Caco-2 (cell line): ENCODE measurements around the gene CEND1. TPM values are rescaled to one million over a fixed set of nuclear protein-coding genes. Genes with fewer than 3 reads are reported as not detected.

Source experiments
- BruUV-seq: library from RNA; stranded (reverse); fragments of 400-500 nt; replicated peaks from 2 replicates; lab custom pipeline; 2021; lab: Mats Ljungman, UMichigan
- CTCF ChIA-PET: fragments of 300-600 bp; sonication (Branson Sonifier 250); formaldehyde crosslinking; loops from one replicate; lab custom pipeline; 2022; ENCODE audit warnings: antibody characterized with exemption; lab: Charles Lee
- POLR2A ChIA-PET: fragments of 300-600 bp; sonication (Branson Sonifier 250); formaldehyde crosslinking; loops from one replicate; lab custom pipeline; 2022; ENCODE audit warnings: antibody characterized with exemption; lab: Charles Lee
- DNase-seq, 2 experiments: peaks; one replicate each; pipeline versions ENCODE4 v3.0.0 to v3.0.0-alpha.2; 2020 to 2022
- H3K27me3 ChIP-seq: replicated peaks from 2 replicates; pipeline ENCODE4 v1.6.0; 2011; ENCODE audit warnings: low read length; ENCODE audit not compliant: control insufficient read depth, insufficient read depth
- H3K36me3 ChIP-seq: 2 replicates; pipeline ENCODE4 v1.5.1; 2011; ENCODE audit warnings: low read length; ENCODE audit not compliant: control insufficient read depth, insufficient read depth
- H3K4me1 ChIP-seq: fragments of 250-450 bp; sonication (Bioruptor Pico); 2 replicates; pipeline ENCODE4 v1.5.1; 2020; ENCODE audit warnings: mild to moderate bottlenecking
- H3K4me3 ChIP-seq: 2 replicates; pipeline ENCODE4 v1.5.1; 2011; ENCODE audit warnings: low read depth, mild to moderate bottlenecking, control low read depth, low read length
- H3K9me3 ChIP-seq: fragments of 250-450 bp; sonication (Bioruptor Pico); 2 replicates; pipeline ENCODE4 v1.5.1; 2020; ENCODE audit warnings: mild to moderate bottlenecking, moderate library complexity
- H3K27ac Mint-ChIP-seq: one replicate; pipeline ENCODE4 v1.8.0; 2022; ENCODE audit warnings: mixed read lengths; ENCODE audit not compliant: unreplicated experiment
- H3K27me3 Mint-ChIP-seq: one replicate; pipeline ENCODE4 v1.8.0; 2022; ENCODE audit warnings: mixed read lengths; ENCODE audit not compliant: insufficient read depth, unreplicated experiment
- H3K36me3 Mint-ChIP-seq: one replicate; pipeline ENCODE4 v1.8.0; 2022; ENCODE audit warnings: mild to moderate bottlenecking, mixed read lengths; ENCODE audit not compliant: insufficient read depth, unreplicated experiment
- H3K4me1 Mint-ChIP-seq: one replicate; pipeline ENCODE4 v1.8.0; 2022; ENCODE audit warnings: low read depth, mixed read lengths; ENCODE audit not compliant: unreplicated experiment
- H3K4me3 Mint-ChIP-seq: one replicate; pipeline ENCODE4 v1.8.0; 2022; ENCODE audit warnings: mild to moderate bottlenecking, moderate library complexity, mixed read lengths; ENCODE audit not compliant: unreplicated experiment
- H3K9me3 Mint-ChIP-seq: one replicate; pipeline ENCODE4 v1.8.0; 2022; ENCODE audit warnings: mixed read lengths; ENCODE audit not compliant: unreplicated experiment
- CTCF ChIP-seq, 2 experiments: fragments of 200-600 bp in 1 of 2; IDR thresholded peaks; 1 replicate in 1 of 2; 2 replicates in 1 of 2; pipeline versions ENCODE4 v1.5.1 to v1.8.0; 2011 to 2022; ENCODE audit warnings: antibody characterized with exemption in 1 of 2, control low read depth in 1 of 2, inconsistent platforms in 1 of 2, low read depth in 1 of 2, low read length in 1 of 2, mild to moderate bottlenecking in 1 of 2, moderate library complexity in 1 of 2; ENCODE audit not compliant: insufficient read depth in 1 of 2, severe bottlenecking in 1 of 2, unreplicated experiment in 1 of 2
- intact Hi-C: fragments of 100-400 bp; cut with micrococcal nuclease; formaldehyde crosslinking; loops from one replicate; pipeline ENCODE4 v1.10.0; 2022; ENCODE audit not compliant: unreplicated experiment
- total RNA-seq: library from RNA; stranded (reverse); gene quantifications from 2 replicates; pipeline ENCODE4 v1.2.3, GENCODE V29; 2022

The CEND1 gene
- total RNA-seq, 1 experiment from 2014 or later: not detected

- intact Hi-C loops: no loop called here
- Mint-ChIP-seq H3K36me3 (peaks cover 56% of the 10 kb centered on the region), H3K9me3 (no peaks in the 10 kb centered on the region), H3K27me3 (no peaks in the 10 kb centered on the region), H3K27ac (no peak overlapping the region), H3K4me3 (peak overlapping the region; percentile 76), H3K4me1 (no peaks in the 10 kb centered on the region)
- no TSS peak for BruUV-seq
- POLR2A ChIA-PET: interaction anchor here (0.6 to 2.5 kb wide), 4 partner anchors 10 to 37 kb away, joined by 3 to 35 read pairs (median 19); partner anchors contain the start of genes CD151 and RPLP2
- TF ChIP-seq CTCF (IDR thresholded peaks at IDR 0.05; ENCODE audit: insufficient read depth in 1 of 2, low read depth in 1 of 2, low read length in 1 of 2, severe bottlenecking in 1 of 2, unreplicated experiment in 1 of 2): no peak
- peaks cover 35% of the 10 kb centered on the region for H3K4me1 ChIP-seq
- no peak for DNase-seq
- no peaks in the 10 kb centered on the region for H3K9me3 ChIP-seq
- H3K4me3 ChIP-seq: peak overlapping the region; percentile 86
- H3K36me3 ChIP-seq: peaks cover 2% of the 10 kb centered on the region
- no peaks in the 10 kb centered on the region for H3K27me3 ChIP-seq
- CTCF ChIA-PET: interaction anchor here (1.8 kb wide), 1 partner anchor 10 kb away, joined by 10 read pairs; no protein-coding TSS in a partner anchor
These were observed 31.0 kb upstream of the CEND1 start for GRCh38 chr11:820655-821511.

- DNase-seq: peak; percentile 92
- peaks cover 27% of the 10 kb centered on the region for H3K4me1 ChIP-seq
- Mint-ChIP-seq H3K27ac (peak overlapping the region; percentile 39), H3K4me3 (peak overlapping the region; percentile 76), H3K36me3 (peaks cover 61% of the 10 kb centered on the region), H3K4me1 (no peaks in the 10 kb centered on the region), H3K9me3 (no peaks in the 10 kb centered on the region), H3K27me3 (no peaks in the 10 kb centered on the region)
- POLR2A ChIA-PET: interaction anchor here (0.6 to 2.5 kb wide), 11 partner anchors 8 to 271 kb away, joined by 3 to 35 read pairs (median 5); partner anchors contain the start of genes CD151, CHID1, CRACR2B and GATD1
- intact Hi-C loops: loop anchor here (1.0 kb wide), 1 partner anchor 7 kb away; the partner anchor contains the start of gene CRACR2B
- CTCF ChIA-PET: interaction anchor here (0.6 to 1.8 kb wide), 6 partner anchors 11 to 1318 kb away, joined by 3 to 10 read pairs (median 3); partner anchors contain the start of genes POLR2L and TSPAN4
- no peak for TF ChIP-seq CTCF (IDR thresholded peaks at IDR 0.05; ENCODE audit: insufficient read depth in 1 of 2, low read depth in 1 of 2, low read length in 1 of 2, severe bottlenecking in 1 of 2, unreplicated experiment in 1 of 2)
- H3K9me3 ChIP-seq: no peaks in the 10 kb centered on the region
- H3K36me3 ChIP-seq: peaks cover 2% of the 10 kb centered on the region
- no peaks in the 10 kb centered on the region for H3K27me3 ChIP-seq
- TSS peak; percentile 58 for BruUV-seq
- peak overlapping the region; percentile 86 for H3K4me3 ChIP-seq
These were observed 30.2 kb upstream of the CEND1 start for GRCh38 chr11:819943-820649.
